NCI-H128 (cell line): ENCODE data around the gene ZIC4.

Experiments
- DNase-seq: peaks from one replicate; lab custom pipeline; 2025; ENCODE audit not compliant: unreplicated experiment; lab: John Stamatoyannopoulos, UW

The ZIC4 gene

DNA sequence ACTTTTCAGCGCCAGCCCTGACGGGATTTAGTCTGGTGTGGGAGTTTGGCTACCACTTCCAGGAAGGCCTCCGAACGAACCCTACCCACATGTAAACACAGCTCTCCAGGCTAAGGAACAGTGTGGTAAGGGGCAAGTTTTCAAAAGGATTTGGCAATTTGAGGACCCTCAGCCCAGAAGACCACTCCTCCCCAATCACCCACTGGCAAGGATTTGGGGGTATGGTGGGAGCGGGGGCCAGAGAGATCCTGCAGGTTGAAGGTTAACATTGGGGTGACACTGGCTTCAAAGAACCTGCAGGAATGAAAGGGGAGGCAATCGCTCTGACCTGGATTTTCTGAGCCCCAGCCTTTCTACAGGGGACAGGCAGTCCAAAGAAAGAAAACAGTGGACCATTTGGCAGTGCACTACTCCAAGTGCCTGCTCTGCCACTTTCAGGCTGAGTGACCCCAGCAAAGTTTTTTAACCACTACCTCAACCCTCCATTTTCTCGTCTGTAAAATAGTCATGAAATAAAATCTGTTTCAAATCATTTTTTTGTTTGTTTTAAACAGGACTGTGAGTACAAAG is 34.5 kb downstream of the ZIC4 start:
- no peak for DNase-seq

DNA sequence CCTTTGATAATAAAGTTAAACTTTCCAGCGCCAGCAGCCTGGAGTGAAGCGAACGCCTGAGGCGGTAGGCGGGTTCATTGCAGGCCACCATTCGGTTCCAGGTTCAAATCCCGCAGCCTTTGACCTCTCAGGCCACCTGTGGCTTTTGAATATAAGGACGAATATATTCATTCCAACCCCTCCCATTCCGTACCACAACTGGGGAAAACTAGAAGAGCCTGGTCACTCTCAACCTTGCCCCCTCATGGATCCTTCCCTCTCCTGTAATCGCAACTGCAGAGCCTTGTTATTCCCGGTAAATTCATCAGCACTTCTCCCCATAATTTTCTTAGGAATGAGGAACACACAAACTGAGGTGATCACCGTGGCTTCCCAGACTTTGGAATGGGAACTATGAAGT is 35.2 kb downstream of the ZIC4 start:
- DNase-seq = no peak

DNA sequence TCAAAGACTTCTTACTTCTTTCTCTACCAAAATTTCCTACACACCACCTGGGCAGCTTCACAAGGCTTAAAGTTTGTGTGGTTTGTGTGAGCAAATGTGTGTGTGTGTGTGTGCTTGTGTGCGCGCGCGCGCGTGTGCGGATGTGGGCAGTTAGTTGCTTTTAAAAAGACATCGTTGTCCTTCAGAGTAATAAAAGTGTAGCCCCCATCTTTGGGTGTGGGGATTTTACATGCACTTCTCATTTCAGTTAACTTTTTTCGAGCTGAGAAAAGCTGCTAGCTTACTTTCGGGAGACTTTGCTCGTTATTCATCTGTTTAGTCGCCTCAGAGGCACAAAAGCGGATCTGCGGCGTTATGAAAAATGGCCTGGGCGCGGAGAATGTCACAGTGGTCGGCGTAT is 36.0 kb downstream of the ZIC4 start:
- DNase-seq = no peak

DNA sequence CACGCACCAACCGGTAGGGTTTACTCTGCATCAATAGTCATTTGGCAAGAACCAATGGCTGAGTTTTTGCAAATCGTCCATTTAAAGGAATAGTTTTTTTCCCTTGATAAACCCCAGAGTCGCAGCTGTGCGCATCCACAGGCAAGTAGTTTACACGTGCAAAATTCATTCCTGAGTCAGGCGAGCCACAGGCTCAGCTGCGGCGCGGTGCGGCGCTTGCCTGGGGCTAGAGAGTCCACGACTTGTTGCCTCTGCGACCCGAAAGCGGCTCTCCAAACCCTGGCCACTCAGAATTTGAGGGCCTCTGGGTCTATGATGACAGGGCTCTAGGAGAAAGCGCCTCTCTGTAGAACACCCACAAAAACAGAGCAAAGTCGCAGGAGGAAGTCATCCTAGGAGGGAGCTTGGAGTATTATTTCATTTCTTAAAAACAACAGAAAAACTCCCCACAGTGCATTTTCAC is 36.7 kb downstream of the ZIC4 start:
- no peak for DNase-seq

DNA sequence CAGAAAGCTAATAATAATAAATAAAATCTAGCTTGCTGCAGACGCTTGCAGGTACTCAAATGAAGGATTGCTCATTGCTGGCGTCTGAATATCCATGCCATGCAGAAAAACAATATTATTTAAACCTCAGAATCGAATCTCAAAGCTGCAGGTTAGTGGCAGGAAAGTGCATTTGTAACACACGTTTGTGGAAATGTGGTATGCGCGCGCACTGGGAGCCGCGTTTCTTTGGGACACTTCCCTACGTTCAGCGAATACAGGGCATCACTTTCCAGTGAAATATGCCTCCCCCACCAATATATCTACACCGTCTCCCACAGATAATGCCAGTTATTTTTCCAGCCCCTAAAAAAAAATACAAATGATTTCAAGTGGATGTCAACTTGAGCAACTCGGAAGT is 37.1 kb downstream of the ZIC4 start:
- DNase-seq = no peak

DNA sequence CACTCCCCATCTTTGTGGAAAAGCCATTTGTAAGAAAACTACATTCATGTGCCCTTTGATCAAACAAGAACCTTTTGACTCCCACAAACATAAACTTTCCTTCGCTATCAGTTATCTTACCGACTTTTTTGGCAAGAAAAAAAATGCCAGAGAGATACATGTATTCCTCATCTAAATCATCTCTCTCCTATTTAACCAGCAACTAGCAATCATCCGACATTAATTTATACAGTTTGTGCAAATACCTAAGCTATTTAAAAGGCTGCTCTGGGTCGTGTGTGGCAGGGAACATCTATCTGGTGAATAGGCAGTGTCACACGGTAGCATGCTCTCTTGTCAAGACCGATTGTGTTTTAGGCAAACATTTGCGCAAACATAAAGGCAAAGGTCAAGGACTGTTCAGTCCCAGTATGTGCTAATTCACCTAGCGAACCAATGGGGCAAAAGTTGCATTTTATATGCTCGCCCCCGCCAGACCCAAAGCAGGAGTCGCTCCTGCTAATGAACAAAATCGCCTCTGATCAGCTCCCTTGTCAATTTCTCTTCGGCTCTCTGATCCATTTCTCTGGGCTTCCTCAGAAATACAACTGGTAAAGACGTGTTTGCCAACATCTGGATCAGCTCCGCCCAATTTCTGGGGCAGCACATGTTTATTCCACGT is 37.7 kb downstream of the ZIC4 start:
- DNase-seq = no peak

DNA sequence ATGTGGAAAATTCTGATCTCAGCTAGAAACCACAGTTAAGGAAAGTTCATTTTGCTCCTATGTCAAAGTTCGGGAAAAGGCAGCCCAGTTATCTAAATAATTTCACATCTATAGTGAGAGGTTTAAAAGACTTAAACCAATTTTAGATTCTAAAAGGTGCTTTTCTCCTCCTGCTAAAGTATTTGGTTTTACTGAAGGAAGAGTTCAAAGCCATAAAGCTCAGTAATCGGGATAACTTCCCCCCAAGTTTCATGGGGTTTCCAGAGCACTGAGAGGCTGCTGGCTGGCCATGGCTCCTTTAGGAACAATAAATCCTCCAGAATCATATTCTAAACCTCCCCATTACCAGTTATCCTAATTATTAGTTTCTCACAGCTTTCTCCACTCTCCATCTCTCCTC is 38.2 kb downstream of the ZIC4 start:
- no peak for DNase-seq

DNA sequence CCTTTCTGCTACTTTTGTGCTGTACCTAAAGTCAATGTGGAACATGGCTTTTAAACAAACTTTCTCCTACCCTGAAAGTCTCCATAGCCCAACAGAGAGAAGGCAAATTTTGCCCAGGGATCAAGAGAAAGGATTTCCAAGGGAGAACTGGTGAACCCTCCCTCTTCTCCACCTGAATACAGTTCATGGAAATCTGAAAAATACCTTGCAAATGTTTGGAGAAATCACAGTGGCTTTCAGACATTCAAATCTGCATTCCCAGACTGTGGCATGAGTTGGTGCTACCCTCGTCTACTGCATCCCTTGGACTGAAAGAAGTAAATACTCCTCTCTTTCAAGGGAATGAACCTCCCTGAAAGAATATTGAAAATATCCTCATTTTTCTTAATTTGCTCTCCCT is 38.7 kb downstream of the ZIC4 start:
- no peak for DNase-seq

DNA sequence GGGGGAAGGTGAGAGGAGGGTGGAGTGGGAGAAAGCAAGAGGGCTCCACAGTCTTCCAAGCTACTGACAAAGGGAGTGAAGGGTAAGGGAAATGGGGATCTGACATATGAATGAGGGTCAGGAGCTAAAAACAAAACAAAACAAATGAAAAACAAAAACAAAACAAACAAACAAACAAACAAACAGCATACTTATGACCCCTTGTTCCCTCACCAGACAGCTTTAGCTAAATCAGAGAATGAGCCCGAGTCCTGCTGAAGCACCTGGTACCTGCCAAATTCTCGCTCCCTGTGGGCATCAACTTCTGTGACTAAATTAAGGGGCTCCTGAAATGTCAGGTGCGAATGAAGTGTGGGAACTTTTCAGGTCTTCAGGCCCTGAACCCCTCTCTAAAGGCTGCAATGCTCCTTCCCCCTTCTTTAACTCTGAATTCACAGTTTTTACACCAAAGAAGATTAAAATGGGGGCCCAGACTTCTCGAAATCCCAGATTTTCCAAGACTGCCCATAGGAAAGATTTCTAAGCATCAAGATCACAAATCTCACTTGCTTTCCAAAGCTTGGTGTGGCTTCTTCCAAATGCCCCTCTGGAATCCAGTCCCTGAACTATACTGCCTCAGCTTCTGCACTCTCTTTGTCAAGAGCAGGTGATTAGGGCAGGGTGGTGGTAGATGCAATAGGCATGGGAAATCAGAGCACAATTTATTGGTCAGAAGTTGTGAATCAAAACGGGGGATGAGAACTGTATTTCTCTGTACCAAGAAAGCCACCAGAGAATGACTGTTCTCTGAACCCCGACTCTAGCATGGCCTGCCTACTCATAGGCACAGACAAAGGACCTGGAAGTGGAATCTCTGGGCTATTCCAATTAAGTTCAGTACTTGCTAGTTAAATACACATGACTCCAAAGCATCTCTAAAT is 40.9 kb downstream of the ZIC4 start:
- no peak for DNase-seq

DNA sequence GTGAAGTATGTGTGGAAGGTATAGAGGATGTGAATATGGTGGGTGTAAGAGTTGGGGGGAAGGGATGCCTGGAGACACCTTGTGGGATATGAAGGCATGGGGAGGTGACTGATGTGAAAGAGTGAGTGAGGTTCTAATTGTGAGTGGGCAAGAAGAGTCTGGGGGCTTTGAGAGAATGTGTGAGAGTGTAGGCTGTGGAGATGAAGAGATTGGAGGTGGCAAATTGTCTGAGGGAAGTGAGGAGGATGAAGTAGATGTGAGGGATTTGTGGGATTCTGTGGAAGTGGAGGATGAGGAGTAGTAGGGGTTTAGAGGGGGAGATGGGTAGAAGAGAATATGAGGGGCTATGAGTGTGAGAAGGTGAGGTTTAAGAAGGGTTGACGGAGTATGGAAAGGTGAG is 41.6 kb downstream of the ZIC4 start:
- DNase-seq = no peak

DNA sequence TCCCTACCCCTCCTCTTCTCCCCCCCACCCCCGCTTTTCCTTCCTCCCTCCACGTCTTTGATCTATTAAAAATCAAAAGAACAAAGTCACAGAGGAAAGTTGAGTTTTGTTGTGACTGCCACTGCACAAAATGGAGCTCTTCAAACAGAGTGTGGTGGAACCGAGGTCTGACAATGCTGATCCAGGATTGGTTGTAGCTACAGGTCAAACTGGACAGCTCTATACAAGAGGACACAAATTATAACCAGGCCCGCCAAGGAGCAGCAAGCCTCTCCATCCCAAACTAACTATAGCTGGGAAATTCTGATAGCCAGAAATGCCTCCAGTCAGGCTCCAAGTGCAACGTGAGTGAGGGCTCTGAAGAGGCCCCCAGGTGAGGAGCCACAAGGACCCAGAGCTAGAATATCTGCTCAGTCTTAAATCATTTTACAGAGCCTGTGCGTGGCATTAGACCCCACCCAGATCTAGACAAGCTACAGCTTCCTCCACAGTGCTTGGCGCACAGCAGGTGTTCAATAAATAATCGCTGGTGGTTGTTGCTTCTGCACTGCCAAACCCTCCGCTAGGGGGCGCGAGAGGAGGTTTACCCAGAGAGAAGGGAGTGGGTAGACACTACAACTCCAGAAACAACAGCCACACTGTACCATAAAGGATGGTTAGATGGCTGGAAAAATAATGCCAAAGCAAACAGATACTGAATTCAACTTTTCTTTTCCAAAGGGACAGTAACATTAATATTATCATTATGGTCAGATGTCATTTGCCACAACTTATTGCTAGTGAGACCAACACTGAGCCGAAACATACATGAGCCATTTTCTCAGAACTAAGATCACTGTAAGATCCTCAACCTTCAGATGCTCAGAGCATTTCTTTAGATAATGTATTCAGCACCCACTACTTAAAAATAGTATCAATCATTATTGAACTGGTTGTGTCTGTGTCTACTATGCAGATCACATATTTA is 44.6 kb downstream of the ZIC4 start:
- no peak for DNase-seq

DNA sequence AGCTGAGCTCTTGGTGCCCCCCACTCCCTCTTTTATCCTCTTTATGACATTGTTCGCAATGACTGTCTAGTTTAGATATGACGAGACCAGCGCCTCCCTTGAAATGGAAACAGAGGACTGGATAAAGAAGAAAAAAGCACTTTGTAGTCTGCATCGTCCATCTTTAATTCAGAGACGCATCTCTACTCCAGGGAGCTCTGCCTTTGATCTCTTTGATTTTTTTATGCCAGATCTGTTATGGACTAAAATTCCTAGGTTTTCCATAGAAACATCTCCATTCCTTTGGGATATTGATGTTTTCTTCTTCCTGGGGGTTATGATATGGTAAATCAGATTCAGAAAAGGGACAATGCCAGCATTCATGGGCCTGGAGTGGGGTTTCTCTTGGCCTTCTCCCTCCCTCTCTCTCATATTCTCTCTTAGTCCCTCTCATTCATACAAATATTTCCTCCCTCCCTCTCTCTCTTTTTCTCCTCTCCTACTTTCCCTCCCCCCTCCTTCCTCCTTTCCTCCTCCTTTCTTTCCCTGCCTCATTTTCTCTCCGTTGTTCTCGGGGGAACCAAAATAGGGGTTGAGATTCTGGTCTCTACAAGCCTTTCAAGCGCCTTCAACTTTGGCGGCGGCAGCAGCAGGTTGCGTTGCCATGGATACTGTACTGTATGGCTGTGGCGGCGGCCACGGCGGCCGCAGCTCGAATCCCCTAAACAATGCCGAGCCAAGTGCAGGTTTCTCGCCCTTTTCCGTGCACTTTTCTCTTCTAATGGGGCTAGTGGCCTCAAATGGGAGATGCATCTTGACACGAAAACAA is 45.5 kb downstream of the ZIC4 start:
- no peak for DNase-seq

DNA sequence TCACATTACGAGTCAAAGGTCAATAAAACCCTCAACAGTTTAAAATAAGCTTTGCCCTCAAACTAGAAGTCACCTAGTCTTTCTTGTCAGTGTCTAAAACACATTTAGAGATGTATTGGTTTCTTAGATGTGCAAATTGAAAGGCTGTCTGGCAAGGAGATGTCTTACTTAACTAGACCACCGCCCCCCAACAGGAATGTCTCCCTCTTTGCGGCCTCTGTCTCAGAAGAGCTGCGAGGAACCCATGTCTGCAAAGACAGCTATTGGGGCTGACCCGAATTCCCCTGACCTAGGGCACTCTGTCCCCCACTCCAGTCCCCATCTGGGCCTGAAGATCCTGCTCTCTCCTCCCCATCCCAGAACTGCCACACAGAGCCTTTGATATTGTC is 46.3 kb downstream of the ZIC4 start:
- no peak for DNase-seq

DNA sequence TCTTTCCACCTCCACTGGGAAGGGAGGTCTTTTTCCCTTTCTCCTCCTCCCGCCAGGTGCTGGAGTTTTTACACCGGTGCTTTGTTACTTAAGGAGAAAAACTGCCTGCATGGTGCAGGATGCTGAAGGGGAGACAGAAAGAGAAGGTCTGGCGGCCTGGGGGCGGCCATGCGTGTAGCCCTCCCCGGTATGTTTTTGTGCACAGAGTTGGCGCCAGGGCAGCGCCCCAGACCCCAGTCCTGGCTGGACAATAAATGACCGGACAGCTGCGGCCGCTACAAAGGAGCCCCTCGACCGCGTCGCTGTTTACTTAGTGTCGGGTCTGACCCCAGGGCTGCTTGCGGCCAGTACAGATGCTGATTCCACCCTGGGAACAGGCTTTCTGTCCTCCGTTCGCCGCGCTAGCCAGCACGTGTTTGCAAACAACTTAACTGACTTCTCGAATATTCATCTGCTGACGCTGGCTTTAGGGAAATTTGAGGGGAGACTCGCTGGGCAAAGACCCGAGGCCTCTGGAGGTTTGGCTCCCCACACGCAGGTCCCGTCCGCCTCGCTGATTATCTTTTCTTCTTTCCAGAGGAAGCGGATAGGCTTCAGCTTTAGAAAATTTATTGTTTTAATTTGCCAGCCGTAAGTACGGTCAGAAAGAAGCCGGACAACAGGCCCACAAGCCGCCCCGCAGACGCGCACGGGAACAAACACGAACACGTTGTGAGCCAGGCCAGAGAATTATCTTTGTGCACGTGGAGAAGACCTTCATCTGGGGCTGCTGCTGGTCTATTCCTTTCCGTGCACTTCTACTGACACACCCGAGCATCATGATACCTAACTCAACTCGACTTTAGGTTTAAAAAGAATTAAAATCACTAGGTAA is 46.9 kb downstream of the ZIC4 start:
- no peak for DNase-seq

DNA sequence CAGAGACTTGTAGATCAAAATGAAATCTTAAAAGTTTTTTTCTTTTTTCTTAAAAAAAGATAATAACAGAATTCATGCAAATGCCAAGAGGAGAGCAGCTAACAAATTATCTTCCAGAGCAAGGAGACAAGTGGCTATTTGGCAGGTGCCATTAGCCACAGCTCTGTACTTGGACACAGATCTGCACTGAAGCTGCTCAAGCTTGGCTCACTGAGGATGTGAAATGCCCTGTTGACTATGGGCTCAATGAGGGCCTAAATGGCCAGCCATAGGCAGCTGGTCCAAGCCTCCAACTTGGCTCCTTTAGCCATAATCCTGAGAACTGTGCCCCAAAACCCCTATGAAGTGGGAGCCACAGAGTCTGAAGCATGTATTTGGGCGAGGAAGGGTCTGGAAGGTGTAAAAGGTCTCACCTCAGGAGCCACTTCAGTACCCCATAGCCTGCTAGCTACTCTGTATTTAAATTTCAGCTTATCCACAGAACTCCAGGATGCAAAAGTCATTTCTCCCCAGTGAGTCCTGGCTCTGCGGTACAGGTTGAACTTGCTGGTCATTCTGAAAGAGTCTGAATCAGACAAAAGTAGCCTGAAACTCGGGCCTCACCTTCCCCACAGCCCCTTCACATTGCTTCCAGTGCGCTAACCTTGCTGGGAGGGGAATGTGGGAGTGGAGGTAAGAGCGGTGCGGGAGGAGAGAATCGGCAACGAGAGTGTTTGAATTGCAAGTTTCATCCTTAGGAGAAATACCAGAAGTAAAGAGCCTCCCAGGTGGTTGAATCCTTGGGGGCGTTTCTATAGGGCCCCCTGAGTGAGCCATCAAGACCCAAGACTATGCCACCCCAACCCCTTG is 48.0 kb downstream of the ZIC4 start:
- DNase-seq = no peak

DNA sequence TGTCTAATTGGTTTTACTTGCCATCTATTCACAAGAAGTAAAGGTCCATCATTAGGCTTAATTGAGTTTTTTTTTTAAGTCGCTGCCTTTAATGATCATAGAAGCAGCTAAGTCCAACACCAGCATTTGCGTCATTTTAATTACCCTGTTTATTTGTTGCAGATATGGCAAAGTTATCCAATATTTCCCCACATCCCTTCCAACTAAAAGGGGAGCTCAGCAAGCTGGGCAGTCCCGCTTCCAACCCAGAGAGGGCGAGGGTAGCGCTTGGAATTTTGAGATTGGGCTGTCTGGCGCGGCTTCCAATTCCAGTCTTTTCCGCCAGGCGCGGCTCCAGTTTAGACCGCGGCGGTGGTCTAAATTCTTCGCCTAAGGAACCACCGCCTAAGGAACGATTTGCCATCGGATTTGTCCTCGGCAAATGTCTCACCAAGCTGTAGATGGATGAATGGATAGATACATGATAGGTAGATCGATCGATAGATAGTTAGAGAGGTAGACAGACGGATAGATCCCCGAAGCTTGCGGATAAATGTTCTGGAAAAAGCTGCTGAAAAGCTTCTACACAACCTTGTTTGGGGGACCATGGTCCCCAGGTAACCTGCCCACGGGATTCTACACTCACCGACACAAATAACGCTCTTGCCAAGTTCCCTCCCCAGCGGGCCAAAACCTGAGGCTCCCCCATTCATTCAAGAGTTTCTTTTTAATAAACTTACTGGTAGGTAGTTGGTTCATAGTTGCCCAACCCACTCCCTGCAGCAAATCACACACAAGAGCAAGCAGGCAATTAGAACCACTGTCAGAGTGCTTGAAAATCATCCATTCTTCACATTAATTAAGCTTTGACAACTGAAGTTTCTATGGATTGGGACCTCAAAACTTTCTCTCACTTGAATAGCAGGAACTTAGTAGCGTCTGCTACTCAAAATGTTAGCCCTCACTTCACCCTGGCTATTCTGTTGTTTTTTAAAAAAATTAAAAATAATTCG is 49.1 kb downstream of the ZIC4 start:
- DNase-seq = no peak
